SH-SY5Y (cell line): ENCODE data around the gene LIN54.

ENCODE experiments used
- GATA2 ChIP-seq: IDR thresholded peaks from 2 replicates; pipeline ENCODE4 v1.6.1; 2011; ENCODE audit warnings: mild to moderate bottlenecking, low read depth, low read length
- GATA3 ChIP-seq: IDR thresholded peaks from 2 replicates; pipeline ENCODE4 v1.6.1; 2011; ENCODE audit warnings: low read depth, mild to moderate bottlenecking, low read length, moderate library complexity

DNA sequence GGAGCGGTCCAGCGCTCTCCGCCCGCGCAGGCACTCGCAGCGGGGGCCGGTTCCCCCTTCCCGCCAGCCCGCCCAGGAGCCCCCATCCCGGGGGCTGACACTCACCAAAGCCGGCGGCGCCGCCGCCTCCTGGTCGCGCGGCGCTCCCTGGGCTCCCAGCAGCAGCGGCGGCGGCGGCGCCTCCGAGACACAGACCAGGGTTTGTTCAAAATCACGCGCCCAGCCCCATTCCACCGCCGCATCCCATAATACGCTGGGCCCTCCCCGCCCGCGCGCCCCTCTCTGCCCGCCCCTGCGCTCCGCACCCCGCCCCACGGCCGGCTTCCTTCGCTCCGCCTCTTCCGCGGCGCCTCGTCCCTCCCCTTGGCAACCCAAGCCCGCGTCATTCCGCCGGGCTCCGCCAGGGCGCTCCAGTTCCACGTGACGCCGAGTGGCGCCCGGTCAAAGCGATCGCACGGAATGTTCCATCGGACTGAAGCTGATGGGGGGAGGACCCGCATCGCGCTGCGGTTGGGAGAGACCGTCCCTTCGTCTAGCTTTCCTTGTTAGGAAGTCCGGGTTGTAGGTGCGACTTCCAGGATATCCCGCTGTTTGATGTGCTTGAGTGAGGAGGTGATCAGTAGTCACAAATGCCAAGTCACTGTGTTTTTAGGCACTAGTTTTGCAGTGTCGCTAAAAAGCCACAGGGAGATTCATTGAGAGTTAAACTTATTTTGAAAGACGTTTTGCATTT is 2.2 kb upstream of the LIN54 start:
- no peak for TF ChIP-seq GATA3
- no peak for TF ChIP-seq GATA2
